SU-DHL-6 (cell line): Measurements from ENCODE around the gene MFSD1.

Source experiments
- H2AFZ ChIP-seq: fragments of 200-600 bp; sonication (generic); 2 replicates; pipeline ENCODE4 v1.6.1; 2014; ENCODE audit warnings: low read depth, mild to moderate bottlenecking, moderate library complexity, mixed read lengths, antibody characterized with exemption, low read length; ENCODE audit not compliant: severe bottlenecking
- H3F3A ChIP-seq: fragments of 200-600 bp; shearing (Covaris generic); 2 replicates; pipeline ENCODE4 v1.6.0; 2016; ENCODE audit warnings: antibody characterized with exemption, mild to moderate bottlenecking; ENCODE audit not compliant: insufficient read depth
- H3K27ac ChIP-seq: fragments of 200-600 bp; sonication (generic); 2 replicates; pipeline ENCODE4 v1.5.1; 2016; ENCODE audit warnings: low read depth, mild to moderate bottlenecking, low read length, moderate library complexity, mixed read lengths
- H3K27me3 ChIP-seq: fragments of 200-600 bp; sonication (generic), shearing (Covaris generic); 2 replicates; pipeline ENCODE4 v1.6.0; 2014; ENCODE audit warnings: mild to moderate bottlenecking, low read length
- H3K36me3 ChIP-seq: fragments of 200-600 bp; sonication (generic); 2 replicates; pipeline ENCODE4 v1.6.1; 2014; ENCODE audit warnings: mild to moderate bottlenecking, low read length, mixed read lengths
- H3K4me2 ChIP-seq: fragments of 300-600, 200-600 bp; shearing (Covaris generic), sonication (generic); 2 replicates; pipeline ENCODE4 v1.6.0; 2014; ENCODE audit warnings: low read length, low read depth, mild to moderate bottlenecking; ENCODE audit not compliant: poor library complexity, severe bottlenecking
- H3K4me3 ChIP-seq: fragments of 200-600 bp; sonication (generic); 2 replicates; pipeline ENCODE4 v1.5.1; 2014; ENCODE audit warnings: antibody characterized with exemption, low read length, mild to moderate bottlenecking, mixed read lengths; ENCODE audit not compliant: insufficient read depth, poor library complexity, severe bottlenecking
- H3K79me2 ChIP-seq: fragments of 200-600 bp; sonication (generic); 2 replicates; pipeline ENCODE4 v1.6.1; 2014; ENCODE audit warnings: mild to moderate bottlenecking, low read length, moderate library complexity; ENCODE audit not compliant: insufficient read depth
- H3K9ac ChIP-seq: fragments of 200-600 bp; sonication (generic); 2 replicates; pipeline ENCODE4 v1.7.0; 2014; ENCODE audit warnings: mild to moderate bottlenecking, low read length
- H3K9me2 ChIP-seq: fragments of 200-600 bp; sonication (generic); replicated peaks from 2 replicates; pipeline ENCODE4 v1.6.1; 2014; ENCODE audit warnings: low read length; ENCODE audit not compliant: insufficient read depth
- H3K9me3 ChIP-seq: fragments of 200-600 bp; sonication (generic); 2 replicates; pipeline ENCODE4 v1.6.1; 2014; ENCODE audit warnings: low read length, mixed read lengths; ENCODE audit not compliant: insufficient read depth
- H4K20me1 ChIP-seq: fragments of 200-600 bp; sonication (generic); 2 replicates; pipeline ENCODE4 v1.6.1; 2014; ENCODE audit warnings: low read depth, mild to moderate bottlenecking, antibody characterized with exemption, low read length, moderate library complexity, mixed read lengths
- CTCF ChIP-seq: fragments of 200-600 bp; sonication (generic); IDR thresholded peaks from one replicate; pipeline ENCODE4 v1.5.1; 2017; ENCODE audit warnings: antibody characterized with exemption, mild to moderate bottlenecking, low read length, moderate library complexity; ENCODE audit not compliant: insufficient read depth, poor library complexity, severe bottlenecking
- EZH2phosphoT487 ChIP-seq: fragments of 200-600 bp; sonication (generic), shearing (Covaris generic); conservative IDR thresholded peaks from 2 replicates; pipeline ENCODE4 v1.6.1; 2018; ENCODE audit warnings: mild to moderate bottlenecking, antibody characterized with exemption, low read length, moderate library complexity, mixed read lengths

MFSD1 gene

DNA sequence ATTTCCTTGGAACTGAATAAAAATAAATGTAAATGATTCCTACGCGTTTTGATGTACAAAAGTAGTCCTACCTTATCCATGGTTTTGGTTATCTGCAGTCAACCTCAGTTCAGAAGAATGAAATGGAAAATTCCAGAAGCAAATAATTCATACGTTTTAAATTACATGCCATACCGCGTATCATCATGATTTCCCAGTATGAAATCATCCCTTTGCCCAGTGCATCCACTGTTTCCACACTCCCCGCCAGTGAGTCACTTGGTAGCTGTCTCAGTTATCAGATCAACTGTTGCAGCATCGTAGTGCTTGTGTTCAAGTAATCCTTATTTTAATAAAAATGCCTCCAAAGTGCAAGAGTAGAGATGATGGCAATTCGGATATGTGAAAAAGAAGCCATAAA, 9.1 kb upstream of the MFSD1 start:
- Histone ChIP-seq H3K9me2 (no peaks in the 10 kb centered on the region), H3K4me3 (no peak overlapping the region), H4K20me1 (no peaks in the 10 kb centered on the region), H3K4me2 (no peak overlapping the region), H3K79me2 (no peaks in the 10 kb centered on the region), H3K27ac (no peak overlapping the region), H3F3A (no peaks in the 10 kb centered on the region), H2AFZ (no peak overlapping the region), H3K27me3 (no peaks in the 10 kb centered on the region), H3K9ac (no peak overlapping the region), H3K36me3 (no peaks in the 10 kb centered on the region), H3K9me3 (no peaks in the 10 kb centered on the region)
- TF ChIP-seq CTCF = no peak
- no peak for TF ChIP-seq EZH2phosphoT487

DNA sequence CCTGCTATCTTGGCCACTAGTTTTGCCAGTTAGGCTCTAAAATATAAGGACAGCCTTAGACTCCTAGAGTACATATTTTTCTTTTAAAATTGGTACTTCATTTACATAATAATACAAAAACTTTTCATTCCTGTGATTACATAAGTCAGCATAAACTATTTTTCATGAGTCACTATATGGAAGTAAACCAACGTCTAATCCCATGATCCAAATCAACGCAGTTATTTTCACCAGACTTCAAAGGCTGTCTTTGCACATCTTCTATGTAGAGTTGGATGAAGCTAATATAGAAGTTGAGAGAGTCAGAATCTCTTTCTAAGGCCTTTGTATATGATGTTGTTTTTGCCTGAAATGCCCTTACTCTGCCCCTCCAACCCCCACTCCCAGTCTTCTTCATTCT, 7.6 kb upstream of the MFSD1 start:
- no peak for TF ChIP-seq EZH2phosphoT487
- TF ChIP-seq CTCF = no peak
- no peak overlapping the region for H3K4me3 ChIP-seq
- H4K20me1 ChIP-seq = no peaks in the 10 kb centered on the region
- no peak overlapping the region for H3K27ac ChIP-seq
- H3K27me3 ChIP-seq = no peaks in the 10 kb centered on the region
- no peaks in the 10 kb centered on the region for H3K36me3 ChIP-seq
- H3F3A ChIP-seq = no peaks in the 10 kb centered on the region
- no peak overlapping the region for H3K9ac ChIP-seq
- H3K79me2 ChIP-seq = no peaks in the 10 kb centered on the region
- H2AFZ ChIP-seq = no peak overlapping the region
- no peaks in the 10 kb centered on the region for H3K9me2 ChIP-seq
- H3K4me2 ChIP-seq = no peak overlapping the region
- no peaks in the 10 kb centered on the region for H3K9me3 ChIP-seq

GRCh38 chr3:158794936-158795518, 6.8 kb upstream of the MFSD1 start:
- H3K9ac ChIP-seq = no peak overlapping the region
- no peaks in the 10 kb centered on the region for H4K20me1 ChIP-seq
- no peaks in the 10 kb centered on the region for H3K9me3 ChIP-seq
- H3K79me2 ChIP-seq = no peaks in the 10 kb centered on the region
- peak; percentile 65 for TF ChIP-seq CTCF
- no peak for TF ChIP-seq EZH2phosphoT487
- no peaks in the 10 kb centered on the region for H3K36me3 ChIP-seq
- no peak overlapping the region for H3K27ac ChIP-seq
- H3K4me3 ChIP-seq = no peak overlapping the region
- no peaks in the 10 kb centered on the region for H3K9me2 ChIP-seq
- no peaks in the 10 kb centered on the region for H3F3A ChIP-seq
- no peak overlapping the region for H2AFZ ChIP-seq
- H3K4me2 ChIP-seq = no peak overlapping the region
- no peaks in the 10 kb centered on the region for H3K27me3 ChIP-seq
